Choroid plexus epithelial cell (primary cell): Measurements from ENCODE around the gene RALGDS.

Experiments
- DNase-seq: peaks from one replicate; pipeline ENCODE4 v3.0.0-alpha.2; 2010; ENCODE audit warnings: low read depth
- H3K4me3 ChIP-seq: 2 replicates; pipeline ENCODE4 v1.5.1; 2011; ENCODE audit warnings: low read depth, mild to moderate bottlenecking, control low read depth, low read length, moderate library complexity
- CTCF ChIP-seq: conservative IDR thresholded peaks from 2 replicates; pipeline ENCODE4 v1.5.1; 2011; ENCODE audit warnings: low read depth, mild to moderate bottlenecking, control low read depth, inconsistent platforms, low read length, moderate library complexity

The RALGDS gene

GRCh38 chr9:133054194-133054890, 66.7 kb downstream of the RALGDS start:
- H3K4me3 ChIP-seq = no peak overlapping the region
- TF ChIP-seq CTCF = no peak
- no peak for DNase-seq

- H3K4me3 ChIP-seq = no peak overlapping the region
- DNase-seq = no peak
- no peak for TF ChIP-seq CTCF
Observed at GRCh38 chr9:133051966-133052539, 69.0 kb downstream of the RALGDS start.

- H3K4me3 ChIP-seq = no peak overlapping the region
- DNase-seq = no peak
- TF ChIP-seq CTCF = no peak
Observed at GRCh38 chr9:133051281-133051900, 69.6 kb downstream of the RALGDS start.

- DNase-seq = peak; percentile 40
- no peak overlapping the region for H3K4me3 ChIP-seq
- no peak for TF ChIP-seq CTCF
Observed at GRCh38 chr9:133050781-133051180, 70.3 kb downstream of the RALGDS start.

- no peak for TF ChIP-seq CTCF
- peak; percentile 68 for DNase-seq
- no peak overlapping the region for H3K4me3 ChIP-seq
Observed at GRCh38 chr9:133050142-133050541, 70.9 kb downstream of the RALGDS start.

- TF ChIP-seq CTCF = no peak
- no peak for DNase-seq
- H3K4me3 ChIP-seq = no peak overlapping the region
Observed at GRCh38 chr9:133049043-133049442, 72.0 kb downstream of the RALGDS start.

GRCh38 chr9:133048595-133048994, 72.4 kb downstream of the RALGDS start:
- peak; percentile 51 for DNase-seq
- no peak overlapping the region for H3K4me3 ChIP-seq
- peak; percentile 66 for TF ChIP-seq CTCF
